NT2/D1 (cell line): ENCODE data around the gene STS.

ENCODE experiments used
- SUZ12 ChIP-seq: IDR thresholded peaks from 2 replicates; pipeline ENCODE4 v1.6.1; 2011; ENCODE audit not compliant: insufficient read length, insufficient read depth; ENCODE audit errors: extremely low read depth
- YY1 ChIP-seq: IDR thresholded peaks from 2 replicates; pipeline ENCODE4 v1.6.1; 2011; ENCODE audit not compliant: insufficient read length, insufficient read depth
- ZNF274 ChIP-seq: IDR thresholded peaks from 2 replicates; pipeline ENCODE4 v1.6.1; 2011; ENCODE audit warnings: mild to moderate bottlenecking, low read depth, low read length

DNA sequence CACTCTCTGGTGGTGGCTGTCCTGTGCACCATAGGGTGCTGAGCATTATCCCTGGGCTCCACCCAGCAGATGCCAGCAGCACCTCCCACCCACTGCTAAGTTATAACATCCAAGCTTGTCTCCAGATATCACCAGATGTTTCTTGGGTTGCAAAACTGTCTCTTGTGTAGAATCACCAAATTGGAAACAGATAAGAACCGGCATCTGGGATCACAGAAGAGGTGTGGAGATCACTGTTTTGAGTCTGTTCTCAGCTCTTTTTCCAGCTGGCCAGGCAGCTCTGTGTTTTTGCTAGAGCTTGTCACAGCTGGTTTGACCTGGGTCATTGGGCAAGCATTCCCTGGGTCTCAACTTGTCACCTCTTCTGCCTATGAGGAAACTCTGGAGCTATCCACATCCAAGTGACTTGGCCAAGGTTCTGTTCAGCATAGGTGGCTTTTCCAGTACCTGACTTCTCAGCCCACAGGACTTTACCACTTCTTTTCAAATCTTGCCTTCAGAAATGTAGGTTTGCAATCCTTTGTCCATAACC is 15.7 kb downstream of the STS start:
- TF ChIP-seq YY1 (no peak), SUZ12 (no peak), ZNF274 (no peak)
